HG03135 (cell line): ENCODE results near the gene ATP8A2.

Experiments used
- ATAC-seq: cut with Tn5 transposase; IDR thresholded peaks from one replicate; pipeline ENCODE4 v1.9.1; 2021; ENCODE audit warnings: mild to moderate bottlenecking, moderate library complexity; ENCODE audit not compliant: unreplicated experiment

ATP8A2 gene

DNA sequence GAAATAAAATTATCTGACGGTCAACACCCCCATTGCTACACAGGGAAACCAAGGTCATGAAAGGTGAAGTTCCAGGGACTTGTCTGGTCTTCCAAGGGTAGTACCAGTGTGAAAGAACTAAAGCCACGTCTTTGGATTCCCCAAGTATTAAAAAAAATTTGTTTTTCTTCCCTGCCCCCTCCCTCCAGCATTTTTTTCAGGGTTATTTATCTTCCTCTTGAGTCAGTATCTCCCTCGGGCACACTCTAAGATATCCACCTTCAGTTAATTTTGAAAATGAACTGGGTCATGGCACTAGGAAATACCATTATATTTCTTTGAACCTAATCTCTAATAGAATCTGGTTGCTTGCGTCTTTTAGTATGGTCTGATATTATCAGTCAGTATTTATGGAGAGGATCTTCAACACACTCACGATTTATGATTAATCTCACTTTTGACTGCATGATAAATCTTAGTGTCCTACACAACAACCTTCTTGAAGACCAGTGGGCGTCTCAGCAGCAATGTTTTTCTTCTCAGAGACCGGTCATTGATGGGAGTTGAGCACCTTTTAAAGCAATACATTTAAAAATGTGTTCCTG lies 9.1 kb downstream of the ATP8A2 start:
- no peak for ATAC-seq

DNA sequence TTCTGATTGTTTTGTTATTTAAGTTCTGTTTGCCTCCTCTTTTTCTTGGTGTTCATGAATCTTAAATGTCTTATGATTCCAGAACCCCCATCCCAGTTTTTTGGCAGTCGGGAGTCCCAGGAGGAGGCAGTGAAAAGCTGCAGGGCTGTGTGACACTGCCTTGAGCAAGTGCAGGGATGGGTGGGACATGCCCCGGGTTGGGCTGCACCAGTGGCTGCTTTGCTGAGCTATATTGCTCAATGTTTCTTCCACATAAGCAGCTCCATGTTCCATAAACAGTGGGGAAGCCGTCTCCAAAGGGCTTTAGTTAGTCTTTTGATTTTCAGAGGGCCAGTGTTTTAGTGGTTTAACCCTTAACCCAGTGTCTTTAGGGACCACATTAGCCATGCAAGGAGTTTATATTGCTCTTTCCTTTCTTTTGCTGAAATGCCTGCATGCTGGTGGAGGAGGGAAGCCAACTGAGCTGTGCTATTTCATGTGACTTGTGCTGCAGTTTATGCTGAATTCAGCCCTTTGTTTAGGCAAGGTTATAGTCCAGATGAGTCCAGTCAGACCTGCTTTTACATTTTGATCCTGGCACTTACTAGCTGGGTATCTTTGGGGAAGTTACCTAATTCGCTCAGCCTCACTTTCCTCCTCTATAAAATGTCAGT lies 13.1 kb downstream of the ATP8A2 start:
- no peak for ATAC-seq

DNA sequence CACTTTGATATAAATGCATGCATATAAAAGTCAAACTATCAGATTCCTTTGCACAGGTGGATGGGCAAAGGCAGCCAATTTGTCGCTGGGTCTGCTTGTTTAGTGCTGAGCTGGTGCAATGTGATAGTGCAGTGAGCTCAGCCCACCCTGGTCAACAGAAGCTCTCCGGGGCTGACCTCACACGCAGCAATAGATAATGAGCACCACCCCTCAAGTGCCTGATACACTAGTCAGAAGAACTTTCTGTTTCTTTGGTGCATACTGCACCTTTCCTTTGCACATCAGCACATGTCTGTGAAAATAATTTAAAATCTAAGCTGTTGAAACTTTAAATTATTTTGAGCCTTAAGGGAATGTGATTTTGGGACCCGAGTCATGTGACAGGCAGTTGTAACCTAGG lies 20.2 kb downstream of the ATP8A2 start:
- no peak for ATAC-seq

DNA sequence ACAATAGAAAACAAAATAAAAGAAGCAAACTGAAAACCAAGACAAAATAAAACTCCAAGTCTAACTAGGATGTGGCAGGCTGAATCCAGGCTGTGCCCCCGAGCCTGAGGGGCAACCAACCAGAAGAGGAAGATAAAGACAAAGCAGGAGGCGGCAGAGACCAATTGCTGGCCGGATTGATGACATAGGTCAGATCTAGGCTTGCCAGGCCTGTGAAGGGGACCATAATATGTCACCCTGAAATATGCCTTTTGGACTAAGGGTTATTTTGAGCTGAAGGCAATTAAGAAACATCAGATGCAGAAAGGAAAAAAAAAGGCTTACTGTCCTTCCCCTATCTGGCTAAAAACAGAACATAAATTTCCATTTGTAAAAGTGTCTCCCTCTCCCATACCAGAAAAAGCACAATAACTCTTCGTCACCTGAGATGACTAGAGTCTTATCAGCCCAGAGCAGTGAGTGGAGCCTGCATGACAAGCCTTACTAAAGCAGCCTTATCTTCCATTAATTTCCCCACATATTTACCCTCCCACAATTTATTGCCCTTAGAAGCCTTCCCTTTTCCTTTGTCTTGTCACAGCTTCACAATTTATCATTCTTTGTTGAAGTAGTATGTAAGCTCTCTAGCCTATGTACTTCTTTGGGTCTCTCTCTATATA lies 22.8 kb downstream of the ATP8A2 start:
- no peak for ATAC-seq

DNA sequence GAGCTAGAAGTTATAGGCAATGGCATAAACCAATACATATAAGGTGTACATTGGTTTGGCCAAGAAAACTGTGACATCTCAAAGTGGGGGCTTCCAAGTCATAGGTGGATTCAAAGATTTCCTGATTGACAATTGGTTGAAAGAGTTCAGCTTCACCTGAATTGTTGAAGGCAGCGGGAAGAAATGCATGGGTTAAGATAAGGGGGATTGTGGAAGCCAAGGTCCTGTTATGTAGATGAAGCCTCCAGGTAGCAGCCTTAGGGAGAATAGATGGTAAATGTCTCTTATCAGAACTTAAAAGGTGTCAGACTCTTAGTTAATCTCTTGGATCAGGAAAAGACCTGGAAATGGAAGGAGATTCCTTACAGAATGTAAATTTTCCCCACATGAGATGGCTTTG lies 26.0 kb downstream of the ATP8A2 start:
- ATAC-seq = no peak

DNA sequence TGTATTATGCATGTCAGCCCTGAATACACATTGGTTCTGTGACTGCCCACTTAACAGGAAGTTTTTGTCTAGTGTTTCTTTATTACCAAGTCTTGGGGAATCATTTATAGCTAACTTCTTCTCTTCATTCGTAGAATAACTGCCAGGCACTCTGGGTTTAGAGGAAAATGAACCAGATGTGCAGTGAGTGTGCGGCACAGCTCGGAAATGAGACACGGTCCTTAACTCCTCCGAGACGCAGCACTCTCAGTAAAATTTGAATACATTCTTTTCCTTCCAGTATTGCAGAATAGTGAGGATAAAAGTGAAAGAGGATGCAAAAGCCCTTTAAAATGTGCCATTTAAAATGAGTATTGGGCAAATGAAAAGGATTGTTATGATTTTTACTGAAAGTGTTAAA lies 29.2 kb downstream of the ATP8A2 start:
- no peak for ATAC-seq

DNA sequence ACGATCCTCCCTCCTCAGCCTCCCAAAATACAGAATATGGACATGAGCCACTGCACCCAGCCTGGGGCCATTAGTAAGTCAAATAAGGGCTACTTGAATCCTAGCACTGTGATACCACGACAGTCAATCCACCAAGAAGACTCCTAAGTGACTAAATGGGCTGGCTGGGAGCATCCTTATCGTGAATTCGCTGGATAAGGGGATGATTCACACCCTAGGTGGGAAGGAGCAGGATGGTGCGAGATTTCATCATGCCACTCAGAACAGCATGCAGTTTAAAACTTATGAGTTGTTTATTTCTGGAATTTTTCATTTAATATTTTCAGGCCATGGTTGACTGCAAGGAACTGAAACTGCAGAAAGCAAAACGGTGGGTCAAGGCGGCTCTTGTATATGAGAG lies 30.2 kb downstream of the ATP8A2 start:
- ATAC-seq = no peak

DNA sequence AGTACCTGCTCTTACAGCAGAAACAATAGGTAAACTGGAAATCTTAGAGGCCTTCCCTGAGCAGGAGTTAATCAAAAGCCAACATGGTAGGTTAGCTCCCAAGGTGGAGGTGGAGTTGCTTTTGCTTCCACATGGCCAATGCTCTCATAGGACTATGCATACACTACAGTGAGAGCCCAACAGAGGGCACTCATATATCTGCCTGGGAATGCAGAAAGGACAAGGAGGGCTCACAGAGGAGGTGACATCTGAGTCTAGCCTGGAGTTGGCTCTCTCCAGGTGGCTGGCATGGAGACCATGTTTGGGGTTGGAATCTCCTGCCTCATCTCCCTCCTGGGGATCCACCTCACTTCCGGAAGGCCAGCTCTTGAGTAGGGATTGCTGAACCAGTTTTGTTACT lies 34.6 kb downstream of the ATP8A2 start:
- no peak for ATAC-seq

DNA sequence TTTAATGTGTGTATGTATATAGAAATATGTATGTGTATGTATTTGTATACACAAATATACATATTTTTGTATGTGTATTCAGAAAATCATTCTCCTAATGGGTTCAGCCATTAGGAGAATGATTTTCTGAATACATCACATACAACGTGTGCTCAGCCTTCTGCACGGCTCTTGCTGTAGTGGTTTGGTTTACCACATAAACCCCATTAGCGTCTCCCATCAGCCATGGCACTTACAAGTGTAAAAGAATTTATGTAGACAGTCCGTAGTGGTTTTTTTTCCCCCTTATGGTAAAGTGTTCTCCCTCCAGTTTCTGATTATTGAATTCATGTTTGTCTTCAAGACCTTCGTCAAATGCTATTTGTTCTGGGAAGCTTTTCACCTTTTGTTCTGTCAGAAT lies 38.2 kb downstream of the ATP8A2 start:
- no peak for ATAC-seq

DNA sequence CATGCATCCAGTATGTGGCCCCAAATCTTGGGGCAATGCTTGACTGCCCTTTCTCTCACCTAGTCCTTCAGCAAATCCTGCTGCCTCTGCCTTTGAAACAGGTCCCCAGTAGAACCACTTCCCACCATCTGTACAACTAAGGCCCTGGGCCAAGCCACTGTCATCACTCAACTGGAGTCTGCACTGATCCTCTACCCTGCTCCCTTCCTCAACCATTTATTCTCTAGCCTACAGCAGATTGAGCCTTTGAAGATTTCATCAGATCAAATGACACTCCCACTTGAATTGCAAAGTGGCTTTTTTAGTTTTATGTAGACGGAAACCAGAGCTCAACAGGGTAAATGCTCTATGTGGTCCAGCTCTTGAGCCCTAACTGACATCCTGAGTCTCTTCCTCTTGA lies 43.5 kb downstream of the ATP8A2 start:
- ATAC-seq = no peak

DNA sequence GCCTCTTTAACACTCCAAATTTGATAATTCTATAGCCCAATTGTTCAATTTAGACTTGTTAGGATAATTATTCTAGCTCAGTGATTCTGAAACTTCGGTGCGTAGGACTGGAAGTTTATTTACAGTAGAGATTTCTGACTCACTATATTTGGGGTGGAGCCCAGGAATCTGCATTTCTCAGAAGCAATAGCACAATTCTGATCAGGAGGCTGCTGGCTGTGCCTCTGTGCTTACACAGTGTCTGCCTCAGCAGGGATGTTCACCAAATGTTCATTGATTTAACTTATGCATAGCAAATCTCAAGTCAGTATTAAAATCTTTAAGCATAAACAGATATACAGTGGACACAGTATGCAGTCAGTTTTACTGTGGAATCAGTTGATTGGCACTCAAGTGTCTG lies 45.8 kb downstream of the ATP8A2 start:
- no peak for ATAC-seq

DNA sequence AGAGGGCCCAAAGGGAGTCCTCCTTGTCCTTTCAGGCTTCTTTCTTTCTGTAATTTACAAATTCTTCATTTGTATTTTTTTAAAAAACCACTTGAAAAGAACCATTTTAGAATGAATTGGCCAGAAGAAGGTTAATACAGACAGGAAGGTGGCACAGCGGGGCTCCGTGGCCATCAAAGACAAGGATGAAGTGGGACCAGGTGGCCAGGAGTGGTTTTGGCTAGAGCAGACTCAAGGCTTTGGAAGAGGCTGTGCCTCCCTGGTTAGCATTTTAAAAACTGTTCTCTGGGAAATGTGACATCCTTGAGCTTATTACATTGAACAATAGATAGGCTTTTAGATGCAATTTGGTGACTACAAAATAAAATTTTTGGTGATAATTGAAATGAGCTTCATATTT lies 48.4 kb downstream of the ATP8A2 start:
- ATAC-seq = no peak

DNA sequence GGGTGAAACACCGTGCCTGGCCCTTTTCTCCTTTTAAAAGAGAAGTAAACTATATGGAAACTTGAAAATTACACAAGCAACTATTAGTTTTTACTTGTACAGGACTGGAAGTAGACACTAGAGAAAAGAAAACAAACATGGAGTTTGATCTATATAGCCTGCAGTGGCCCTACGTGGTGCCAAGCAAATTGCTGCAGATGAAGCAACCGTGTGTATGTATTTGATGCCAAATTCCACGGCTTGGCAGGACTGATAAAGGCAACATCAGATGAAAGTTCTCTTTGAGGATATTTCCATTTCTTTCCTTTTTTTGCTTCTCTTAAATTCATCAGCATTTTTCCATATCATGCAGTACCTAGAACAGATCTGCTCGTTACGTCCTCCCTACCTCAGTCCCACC lies 49.8 kb downstream of the ATP8A2 start:
- ATAC-seq = no peak

DNA sequence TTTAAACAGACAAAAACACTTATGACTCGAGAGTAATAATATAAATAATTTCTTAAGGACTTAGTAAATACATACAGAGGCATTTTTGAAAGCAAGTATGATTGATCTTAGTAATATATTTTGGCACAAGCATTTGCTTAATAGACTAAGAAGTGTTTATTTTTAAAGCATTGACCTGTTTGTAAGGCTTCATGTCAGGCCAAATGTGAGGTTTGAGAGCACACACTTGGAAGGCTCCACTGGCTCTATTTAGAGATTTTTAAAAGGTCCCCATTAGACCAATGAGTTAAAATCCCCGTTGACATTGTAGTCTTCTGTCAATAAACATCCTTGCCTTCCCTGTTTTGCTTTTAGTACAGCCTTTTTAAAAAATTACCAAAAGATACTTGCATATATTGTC lies 50.4 kb downstream of the ATP8A2 start:
- ATAC-seq = no peak

DNA sequence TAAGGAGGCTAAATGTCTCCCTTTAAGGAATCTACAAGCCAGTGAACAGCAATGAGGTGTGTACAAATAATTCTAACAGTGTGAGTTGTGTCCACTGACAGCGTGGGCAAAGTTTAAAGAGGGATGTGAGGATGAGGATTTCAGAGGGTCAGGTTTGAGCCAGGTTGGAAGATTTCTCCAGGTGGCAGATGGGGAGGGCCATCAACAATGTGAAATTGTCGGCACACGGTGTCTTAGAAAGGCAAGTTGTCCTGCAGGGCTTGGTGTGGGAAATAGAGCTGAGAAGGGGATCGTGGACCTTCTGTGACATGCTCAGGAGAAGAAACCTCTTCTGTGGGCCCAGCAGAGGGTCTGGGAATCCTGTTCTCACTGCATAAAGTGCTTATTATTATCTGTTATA lies 52.1 kb downstream of the ATP8A2 start:
- ATAC-seq = no peak

DNA sequence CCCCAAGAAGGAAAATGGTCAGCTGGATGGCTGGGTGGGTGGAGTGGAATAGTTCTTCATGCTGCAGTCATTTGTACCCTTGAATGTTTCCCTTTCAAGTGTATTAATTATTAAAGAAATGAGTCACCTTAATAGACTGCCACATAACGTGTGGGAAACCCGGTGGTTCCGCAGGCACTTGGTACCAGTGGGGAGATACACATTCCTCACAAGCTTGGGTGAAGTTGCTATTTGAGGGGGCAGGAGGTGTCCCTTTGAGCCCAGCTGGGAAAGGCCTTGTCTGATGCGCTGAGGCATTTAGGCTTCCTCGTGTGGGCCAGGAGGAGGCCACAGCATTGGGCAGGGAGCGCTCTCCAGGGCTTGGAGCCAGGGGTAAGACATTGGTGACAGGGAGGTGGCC lies 57.7 kb downstream of the ATP8A2 start:
- no peak for ATAC-seq

DNA sequence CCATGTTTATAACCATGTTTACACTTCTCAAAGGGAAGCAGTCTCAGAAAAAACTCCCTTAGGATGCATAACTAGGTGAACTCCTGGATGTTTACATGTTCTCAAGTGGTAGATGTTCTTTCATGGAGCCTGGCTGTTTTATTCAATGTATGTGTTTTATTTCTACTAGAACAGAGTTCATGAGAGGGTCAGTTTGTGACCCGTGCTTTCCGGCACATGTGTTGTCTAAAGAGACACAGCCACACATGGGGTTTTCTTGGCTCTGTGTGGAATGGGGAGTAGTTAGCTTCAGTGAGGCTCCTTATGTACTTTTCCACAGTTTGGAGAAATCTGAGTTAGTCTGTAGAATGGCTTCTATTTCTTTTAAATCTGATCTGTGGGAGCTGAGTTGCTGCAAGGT lies 60.9 kb downstream of the ATP8A2 start:
- ATAC-seq = no peak

DNA sequence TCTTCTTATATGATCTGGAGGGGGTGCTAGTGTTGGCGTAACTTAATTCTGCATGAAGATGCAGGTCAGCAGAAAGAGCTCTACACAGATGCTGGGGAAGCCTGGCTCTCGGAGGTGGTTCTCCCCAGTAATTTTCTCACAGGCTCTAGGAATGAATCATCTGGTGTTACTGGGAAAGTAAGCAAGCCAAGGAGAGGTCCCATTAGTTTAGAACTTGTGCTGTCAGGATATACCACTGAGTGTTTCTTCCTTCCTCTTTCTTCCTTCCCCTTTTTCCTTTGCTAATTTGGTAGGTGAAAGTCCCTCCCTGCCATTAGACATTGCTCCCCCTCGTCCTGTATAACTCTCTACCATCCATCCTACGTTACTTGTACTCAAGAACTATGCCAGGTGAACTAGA lies 68.3 kb downstream of the ATP8A2 start:
- ATAC-seq = no peak

DNA sequence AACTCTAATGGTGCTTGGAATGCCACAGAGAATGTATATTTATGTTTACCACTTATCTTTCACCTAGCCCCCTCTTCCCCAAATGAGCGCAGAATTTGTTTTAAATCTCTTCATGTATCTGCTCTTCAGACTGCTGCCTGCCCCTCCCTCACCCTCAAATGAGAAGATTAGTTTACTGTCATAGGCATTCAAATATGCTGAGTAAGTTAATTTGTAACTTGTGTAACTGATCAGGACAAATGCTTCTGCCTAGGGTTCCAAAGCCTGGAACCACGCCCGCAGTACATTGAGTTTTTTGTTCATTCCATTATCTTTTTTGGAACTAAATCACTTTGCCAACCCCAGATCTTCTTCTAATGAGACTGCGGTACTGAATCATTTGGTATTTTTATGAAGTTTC lies 74.5 kb downstream of the ATP8A2 start:
- no peak for ATAC-seq

DNA sequence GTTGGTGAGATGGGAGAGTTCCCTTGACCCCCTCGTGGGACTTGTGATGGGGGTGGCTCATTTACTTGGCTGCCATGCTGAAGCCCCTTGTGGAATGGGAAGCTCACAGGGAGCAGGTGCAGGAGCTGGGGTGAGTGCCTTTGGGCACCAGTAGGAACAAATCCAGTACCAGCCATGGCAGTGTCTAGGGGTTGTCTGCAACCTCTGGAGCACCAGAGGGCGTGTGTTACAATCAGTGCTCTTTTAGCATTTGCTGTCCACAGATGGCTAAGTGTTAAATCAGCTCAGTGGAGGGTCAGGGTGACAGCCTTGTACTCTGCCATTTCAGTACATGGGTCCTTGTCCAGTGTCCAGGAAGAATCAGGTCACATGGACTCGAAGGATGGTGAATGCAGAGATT lies 75.6 kb downstream of the ATP8A2 start:
- ATAC-seq = no peak

DNA sequence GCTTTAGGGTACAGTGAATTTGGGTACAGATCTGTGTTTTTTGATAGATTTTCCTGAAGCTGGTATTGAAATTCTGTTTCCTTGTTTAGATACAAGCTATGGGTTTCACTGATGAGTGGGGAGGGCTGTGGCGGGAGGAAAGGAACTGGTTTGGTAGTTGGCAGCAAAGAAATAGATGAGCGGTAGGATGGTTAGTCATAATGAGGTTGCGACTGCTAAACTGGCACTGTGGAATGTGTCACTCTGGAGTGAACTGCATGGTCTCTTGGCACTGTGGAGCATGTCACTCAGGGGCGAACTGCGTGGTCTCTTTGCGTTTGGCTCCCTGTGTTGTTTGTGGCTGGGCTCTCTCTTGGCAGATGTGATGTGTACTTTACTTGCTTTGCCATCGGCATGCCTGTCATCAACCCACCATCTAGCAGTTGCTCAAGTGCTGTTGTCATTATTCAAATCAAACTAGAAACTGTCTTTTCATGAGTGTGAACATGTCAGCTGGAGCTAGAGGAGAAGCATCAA lies 82.1 kb downstream of the ATP8A2 start:
- no peak for ATAC-seq

DNA sequence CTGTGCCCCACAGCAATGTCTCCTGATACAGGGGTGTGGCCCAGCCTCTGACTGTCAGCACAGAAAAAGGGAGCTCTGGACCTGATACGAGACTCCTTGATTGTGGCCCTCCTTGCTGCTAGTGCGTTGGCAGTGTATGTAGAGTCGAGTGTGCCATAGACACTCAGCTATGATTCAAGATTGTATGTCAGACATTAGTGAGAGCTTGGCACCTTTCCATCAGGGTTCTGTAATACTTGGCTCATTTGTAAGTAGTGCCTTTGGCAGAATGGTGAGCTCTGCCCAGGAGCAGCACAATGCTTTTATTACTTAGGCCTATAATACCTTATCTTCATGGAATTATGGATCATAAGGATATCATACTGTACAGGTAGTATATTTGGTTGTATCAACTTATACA lies 83.4 kb downstream of the ATP8A2 start:
- no peak for ATAC-seq

DNA sequence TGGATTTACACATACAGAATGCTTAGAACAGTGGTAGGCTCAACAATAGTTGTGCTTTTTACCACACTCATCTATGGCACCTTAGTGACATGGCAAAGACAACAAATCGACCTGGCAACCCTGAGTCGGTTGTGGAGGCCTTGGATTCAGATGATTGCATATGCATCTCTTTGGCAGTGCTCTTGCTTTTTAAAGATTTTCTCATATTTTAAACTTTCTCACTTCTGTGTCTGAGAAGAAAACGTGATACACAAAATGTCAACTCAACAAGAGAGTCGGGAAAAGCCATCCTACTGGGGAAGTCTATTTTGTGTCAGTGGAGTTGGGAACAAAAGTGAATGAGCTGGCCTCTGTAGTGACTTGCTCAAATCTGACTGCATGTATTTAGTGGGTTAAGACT lies 85.8 kb downstream of the ATP8A2 start:
- ATAC-seq = no peak
